Cardiac fibroblast (primary cell): ENCODE data around the gene IDI1.

ENCODE experiments used
- DNase-seq, 2 donors: peaks; one replicate each; pipeline versions ENCODE4 v3.0.0 to v3.0.0-alpha.2; 2010; ENCODE audit warnings: low read depth in 2 of 2
- H3K4me3 ChIP-seq, 2 donors: replicated peaks in 1 of 2; 1 replicate in 1 of 2; 2 replicates in 1 of 2; pipeline ENCODE4 v1.5.1; 2011; ENCODE audit warnings: low read depth in 2 of 2, low read length in 2 of 2, mild to moderate bottlenecking in 2 of 2, moderate library complexity in 1 of 2
- TF ChIP-seq, protein P1 (sequence below): IDR thresholded peaks from one replicate; pipeline ENCODE4 v1.5.1; 2011; ENCODE audit warnings: low read depth, mild to moderate bottlenecking, low read length, inconsistent platforms

Gene IDI1

DNA sequence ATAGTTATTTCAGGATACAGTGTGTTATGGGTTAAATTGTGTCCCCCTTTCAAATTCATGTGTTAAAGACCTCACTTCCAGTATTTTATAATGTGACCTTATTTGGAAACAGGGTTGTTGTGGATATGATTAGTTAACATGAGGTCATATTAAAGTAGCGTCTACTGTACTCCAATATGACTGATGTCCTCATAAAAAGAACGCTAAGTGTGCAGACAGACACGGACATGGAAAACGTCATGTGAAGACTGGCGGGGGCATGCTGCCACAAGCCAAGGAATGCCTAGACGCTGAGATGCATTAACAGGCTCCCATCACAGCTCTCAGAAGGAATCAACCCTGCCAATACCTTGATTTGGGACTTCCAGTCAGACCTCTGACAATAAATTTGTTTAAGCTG lies 5.8 kb upstream of the IDI1 start:
- peak overlapping the region in 1 of 2 donors; percentile 78 for H3K4me3 ChIP-seq
- TF ChIP-seq, protein P1, sequence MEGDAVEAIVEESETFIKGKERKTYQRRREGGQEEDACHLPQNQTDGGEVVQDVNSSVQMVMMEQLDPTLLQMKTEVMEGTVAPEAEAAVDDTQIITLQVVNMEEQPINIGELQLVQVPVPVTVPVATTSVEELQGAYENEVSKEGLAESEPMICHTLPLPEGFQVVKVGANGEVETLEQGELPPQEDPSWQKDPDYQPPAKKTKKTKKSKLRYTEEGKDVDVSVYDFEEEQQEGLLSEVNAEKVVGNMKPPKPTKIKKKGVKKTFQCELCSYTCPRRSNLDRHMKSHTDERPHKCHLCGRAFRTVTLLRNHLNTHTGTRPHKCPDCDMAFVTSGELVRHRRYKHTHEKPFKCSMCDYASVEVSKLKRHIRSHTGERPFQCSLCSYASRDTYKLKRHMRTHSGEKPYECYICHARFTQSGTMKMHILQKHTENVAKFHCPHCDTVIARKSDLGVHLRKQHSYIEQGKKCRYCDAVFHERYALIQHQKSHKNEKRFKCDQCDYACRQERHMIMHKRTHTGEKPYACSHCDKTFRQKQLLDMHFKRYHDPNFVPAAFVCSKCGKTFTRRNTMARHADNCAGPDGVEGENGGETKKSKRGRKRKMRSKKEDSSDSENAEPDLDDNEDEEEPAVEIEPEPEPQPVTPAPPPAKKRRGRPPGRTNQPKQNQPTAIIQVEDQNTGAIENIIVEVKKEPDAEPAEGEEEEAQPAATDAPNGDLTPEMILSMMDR = no peak
- DNase-seq = peak in 1 of 2 donors; percentile 25

DNA sequence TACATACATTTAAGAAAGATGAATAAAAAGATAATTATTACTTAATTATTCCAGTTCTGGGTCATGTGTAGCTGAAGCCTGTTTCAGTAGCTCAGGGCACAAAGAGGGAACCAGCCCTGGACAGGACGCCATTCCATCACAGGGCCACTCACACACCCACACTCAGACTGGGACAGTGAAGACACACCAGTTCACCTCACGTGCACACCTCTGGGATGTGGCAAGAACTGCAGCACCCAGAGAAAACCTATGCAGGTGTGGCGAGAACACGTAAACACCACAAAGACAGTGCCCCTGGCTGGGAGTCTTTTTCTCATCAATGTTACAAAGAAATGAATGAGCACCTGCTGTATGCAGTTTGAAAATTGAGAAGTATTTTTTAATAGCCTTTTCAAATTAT lies 1.6 kb upstream of the IDI1 start:
- peak overlapping the region; percentile 6 to 76 for H3K4me3 ChIP-seq
- TF ChIP-seq, protein P1 = no peak
- DNase-seq = no peak

DNA sequence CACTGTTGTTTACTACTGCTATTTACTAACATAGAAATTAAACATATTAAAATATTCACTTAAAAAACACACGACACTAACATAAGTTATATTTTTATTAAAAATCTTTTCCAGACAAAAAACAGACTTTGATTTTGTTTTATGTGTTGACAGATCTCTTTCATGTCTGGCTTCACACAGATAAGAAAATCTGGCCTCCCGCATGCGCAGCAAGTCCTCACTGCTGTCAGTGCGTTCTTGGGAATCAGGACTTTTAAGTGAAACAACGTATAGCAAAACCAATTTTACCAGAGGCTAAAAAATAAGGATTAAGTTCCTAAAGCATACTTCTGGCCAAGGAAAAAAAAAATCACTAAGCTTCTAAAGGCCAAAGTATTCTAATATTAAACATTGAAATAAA lies 1.2 kb upstream of the IDI1 start:
- peak; percentile 34 to 54 for DNase-seq
- TF ChIP-seq, protein P1 = no peak
- H3K4me3 ChIP-seq = peak overlapping the region; percentile 76 to 81

DNA sequence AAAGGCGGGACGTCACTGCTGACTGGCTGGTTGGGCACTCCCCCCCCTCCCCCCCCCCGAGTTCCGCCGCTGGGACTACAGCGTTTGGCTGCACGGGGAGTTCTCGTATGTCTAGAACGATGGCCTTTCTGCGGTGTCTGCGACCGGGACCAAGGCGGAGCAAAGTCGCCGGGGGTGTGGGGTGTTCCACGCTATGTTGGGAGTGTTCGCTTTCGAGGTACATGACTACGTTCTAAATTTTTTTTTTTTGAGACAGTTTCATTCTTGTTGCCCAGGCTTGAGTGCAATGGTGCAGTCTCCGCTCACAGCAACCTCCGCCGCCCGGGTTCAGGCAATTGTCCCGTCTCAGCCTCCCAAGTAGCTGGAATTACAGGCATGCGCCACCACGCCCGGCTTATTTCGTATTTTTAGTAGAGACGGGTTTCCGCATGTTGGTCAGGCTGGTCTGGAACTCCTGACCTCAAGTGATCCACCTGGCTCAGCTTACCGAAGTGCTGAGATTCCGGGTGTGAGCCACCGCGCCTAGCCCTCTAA lies 573 bp upstream of the IDI1 start:
- TF ChIP-seq, protein P1 = no peak
- DNase-seq = no peak
- H3K4me3 ChIP-seq = peak overlapping the region; percentile 76 to 81

DNA sequence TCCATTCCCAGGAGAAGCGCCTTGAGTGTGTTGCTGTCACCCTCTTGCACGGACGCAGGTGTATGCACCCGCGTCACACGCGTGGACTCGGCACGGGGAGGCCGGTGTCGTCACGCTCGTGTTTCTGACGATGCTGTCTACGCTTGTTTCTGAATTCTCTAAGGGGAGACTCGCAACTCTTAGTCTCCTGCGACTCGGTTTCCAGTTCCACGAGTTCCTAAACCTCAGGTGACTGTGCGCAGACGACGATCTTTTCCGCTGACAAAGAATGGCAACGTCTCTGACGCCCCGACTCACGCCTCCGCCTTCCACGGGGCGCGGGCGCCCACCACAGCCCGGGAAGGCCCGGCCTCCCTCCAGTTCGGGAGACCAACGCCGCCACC lies 579 bp downstream of the IDI1 start:
- DNase-seq = peak; percentile 49 to 50
- TF ChIP-seq, protein P1 = no peak
- peak overlapping the region; percentile 76 to 81 for H3K4me3 ChIP-seq

DNA sequence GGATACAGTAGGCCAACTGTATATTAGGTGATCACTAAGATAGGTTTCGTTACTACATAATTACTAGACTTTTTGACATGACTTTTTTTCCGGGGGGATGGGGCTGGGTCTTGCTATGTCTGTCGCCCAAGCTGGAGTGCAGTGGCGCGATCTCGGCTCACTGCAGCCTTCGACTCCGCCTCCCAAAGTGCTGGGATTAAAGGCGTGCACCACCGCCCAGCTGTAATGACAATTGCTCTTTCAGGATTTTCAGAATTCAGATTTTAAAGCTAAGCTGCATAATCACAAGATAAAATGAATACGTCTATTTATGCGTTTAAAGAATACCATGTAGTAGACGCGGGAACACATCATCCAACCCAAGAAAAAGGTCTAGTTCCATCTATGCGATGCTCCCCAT lies 982 bp downstream of the IDI1 start:
- TF ChIP-seq, protein P1 = no peak

DNA sequence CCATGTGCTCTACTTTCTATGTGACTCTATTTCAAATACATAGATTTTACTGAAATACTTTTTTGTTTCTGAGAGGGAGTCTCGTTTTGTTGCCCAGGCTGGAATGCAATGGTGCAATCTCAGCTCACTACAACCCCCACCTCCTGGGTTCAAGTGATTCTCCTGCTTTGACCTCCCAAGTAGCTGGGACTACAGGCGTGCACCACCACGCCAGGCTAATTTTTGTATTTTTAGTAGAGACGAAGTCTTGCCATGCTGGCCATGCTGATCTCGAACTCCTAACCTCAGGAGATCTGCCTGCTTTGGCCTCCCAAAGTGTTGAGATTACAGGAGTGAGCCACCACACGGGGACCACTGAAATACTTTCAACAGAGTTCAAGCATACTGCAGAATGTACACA lies 3.5 kb downstream of the IDI1 start:
- TF ChIP-seq, protein P1 = no peak
- H3K4me3 ChIP-seq = peak overlapping the region in 1 of 2 donors; percentile 26
- no peak for DNase-seq

More for the DNA sequence above, 982 bp downstream of the IDI1 start:
- peak overlapping the region; percentile 76 to 81 for H3K4me3 ChIP-seq
- no peak for DNase-seq
